ENCODE data around the gene FERMT2. TPM values are rescaled to one million over a fixed set of nuclear protein-coding genes. Genes with fewer than 3 reads are reported as not detected.

The FERMT2 gene
- total RNA-seq, 1 donor from 2014 or later = 210 TPM

- DNase-seq (ENCODE audit: low spot score) (no peak), ATAC-seq (peak; percentile 37)
- intact Hi-C loops (cut with DNase I) = no loop called here
Measured at GRCh38 chr14:52845081-52845480, 105.8 kb downstream of the FERMT2 start.

- ATAC-seq (peak; percentile 69), DNase-seq (ENCODE audit: low spot score) (no peak)
- intact Hi-C loops (cut with DNase I) = no loop called here
Measured at GRCh38 chr14:52844262-52845060, 106.4 kb downstream of the FERMT2 start.

- DNase-seq (ENCODE audit: low spot score) (no peak), ATAC-seq (peak; percentile 76)
- intact Hi-C loops (cut with DNase I) = no loop called here
Measured at GRCh38 chr14:52840877-52841276, 110.0 kb downstream of the FERMT2 start.

DNA sequence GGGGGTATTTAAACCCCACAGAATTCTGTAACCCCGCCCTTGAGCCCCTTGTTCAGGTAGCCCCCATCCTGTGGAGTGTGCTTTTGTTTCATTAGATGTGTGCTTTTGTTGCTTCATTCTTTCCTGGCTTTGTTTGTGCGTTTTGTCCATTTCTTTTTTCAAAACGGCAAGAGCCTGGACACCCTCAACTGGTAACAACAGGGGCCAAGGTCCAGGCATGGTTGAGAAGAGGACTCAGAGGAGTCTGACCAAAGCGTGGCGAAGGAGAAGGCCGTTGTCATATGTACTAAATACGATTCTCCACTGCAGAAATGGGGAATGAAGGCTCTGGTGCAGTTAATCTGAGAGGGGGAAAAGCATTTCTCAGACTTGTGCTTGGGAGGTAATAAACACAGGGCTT, 113.4 kb downstream of the FERMT2 start:
- DNase-seq (ENCODE audit: low spot score) (no peak), ATAC-seq (no peak)
- intact Hi-C loops (cut with DNase I) = no loop called here

- no peak for ATAC-seq
- intact Hi-C loops (cut with DNase I) = no loop called here
- no peak for DNase-seq (ENCODE audit: low spot score)
Measured at GRCh38 chr14:52836063-52836462, 114.8 kb downstream of the FERMT2 start.

- ATAC-seq (peak; percentile 38), DNase-seq (ENCODE audit: low spot score) (no peak)
- intact Hi-C loops (cut with DNase I) = no loop called here
Measured at GRCh38 chr14:52835122-52835903, 115.5 kb downstream of the FERMT2 start.

- ATAC-seq (no peak), DNase-seq (ENCODE audit: low spot score) (no peak)
- intact Hi-C loops (cut with DNase I) = no loop called here
Measured at GRCh38 chr14:52834440-52834842, 116.4 kb downstream of the FERMT2 start.

- ATAC-seq (no peak), DNase-seq (ENCODE audit: low spot score) (no peak)
- intact Hi-C loops (cut with DNase I) = no loop called here
Measured at GRCh38 chr14:52833891-52834290, 117.0 kb downstream of the FERMT2 start.

GRCh38 chr14:52829527-52830185, 121.2 kb downstream of the FERMT2 start:
- DNase-seq (ENCODE audit: low spot score) = no peak
- ATAC-seq = no peak
- intact Hi-C loops (cut with DNase I) = no loop called here

DNA sequence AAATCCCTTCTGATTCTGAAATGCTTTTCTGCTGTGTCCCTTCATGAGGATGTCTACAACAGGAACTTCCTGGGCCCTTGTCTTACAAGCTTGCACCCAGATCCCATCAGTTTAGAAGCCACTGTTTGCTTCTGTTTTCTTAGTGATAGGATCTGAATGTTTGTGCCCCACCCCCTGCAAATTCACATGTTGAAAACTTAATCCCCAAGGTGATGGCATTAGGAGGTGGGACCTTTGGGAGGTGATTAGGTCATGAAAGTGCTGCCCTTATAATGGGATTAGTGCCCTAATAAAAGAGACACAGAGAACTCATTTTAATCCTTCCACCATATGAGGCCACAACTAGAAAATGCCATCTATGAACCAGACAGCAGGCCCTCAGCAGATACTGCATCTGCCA, 123.4 kb downstream of the FERMT2 start:
- ATAC-seq (no peak), DNase-seq (ENCODE audit: low spot score) (no peak)
- intact Hi-C loops (cut with DNase I) = no loop called here

DNA sequence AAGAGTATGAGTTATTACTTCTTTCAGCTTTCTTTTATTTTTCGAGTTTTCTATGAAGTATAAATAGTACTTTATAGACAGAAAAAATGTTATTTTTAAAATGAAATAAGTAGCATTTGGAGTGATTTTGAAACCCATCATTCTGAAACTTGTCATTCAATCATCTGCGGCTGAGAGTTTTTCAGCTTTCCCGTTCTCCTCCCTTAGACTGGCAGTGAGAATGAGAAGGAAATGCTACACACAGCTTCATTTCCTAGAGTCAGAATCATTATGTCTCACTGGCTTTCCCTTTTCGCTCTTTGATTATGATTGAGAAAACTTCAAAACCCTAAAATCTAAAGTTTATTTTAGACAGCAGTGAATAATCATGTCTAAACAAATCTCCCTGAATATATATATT, 125.8 kb downstream of the FERMT2 start:
- intact Hi-C loops (cut with DNase I) = no loop called here
- ATAC-seq (no peak), DNase-seq (ENCODE audit: low spot score) (no peak)

DNA sequence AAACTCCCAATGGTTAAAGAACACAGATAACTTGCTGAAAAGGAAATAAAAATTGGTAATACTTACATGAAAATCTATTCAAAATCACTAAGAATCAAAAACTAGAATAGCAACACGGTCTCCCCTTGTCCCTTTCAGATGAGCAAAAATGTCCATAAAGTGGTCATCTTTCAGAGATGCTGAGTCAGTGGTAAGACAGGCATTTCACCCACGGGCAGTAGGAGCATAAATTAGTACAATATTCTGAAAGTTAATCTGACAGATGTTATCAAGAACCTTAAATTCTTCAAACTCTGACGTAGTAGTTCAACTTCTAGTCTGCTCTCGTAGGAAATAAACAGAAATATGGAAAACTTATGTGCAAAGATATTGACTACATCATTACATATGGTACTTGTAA, 126.4 kb downstream of the FERMT2 start:
- no peak for DNase-seq (ENCODE audit: low spot score)
- intact Hi-C loops (cut with DNase I) = loop anchor here (5.0 kb wide), 1 partner anchor 233 kb away; no protein-coding TSS in a partner anchor

DNA sequence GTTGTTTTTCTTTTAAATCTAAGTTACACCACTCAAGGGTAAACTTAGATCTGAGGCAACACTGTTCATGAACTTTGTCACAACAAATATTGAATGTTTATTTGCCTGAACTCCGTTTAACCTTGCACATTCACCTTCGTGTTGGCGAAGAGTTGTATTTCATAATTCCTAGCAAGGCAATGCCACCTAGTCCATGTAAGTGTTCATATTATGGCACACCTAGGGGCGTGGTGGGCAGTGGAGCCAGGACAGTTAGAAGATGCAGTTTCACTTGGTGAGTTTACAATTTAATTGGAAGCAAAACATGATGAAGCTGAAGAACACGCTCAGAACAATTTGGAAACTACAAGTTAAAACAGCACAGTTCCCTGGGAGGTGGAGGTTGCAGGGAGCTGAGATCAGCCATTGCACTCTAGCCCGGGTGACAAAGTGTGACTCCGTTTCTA, 129.0 kb downstream of the FERMT2 start:
- intact Hi-C loops (cut with DNase I) = loop anchor here (5.0 kb wide), 1 partner anchor 235 kb away; no protein-coding TSS in a partner anchor
- ATAC-seq = no peak
- no peak for DNase-seq (ENCODE audit: low spot score)

More for the DNA sequence above, 126.4 kb downstream of the FERMT2 start:
- no peak for ATAC-seq

DNA sequence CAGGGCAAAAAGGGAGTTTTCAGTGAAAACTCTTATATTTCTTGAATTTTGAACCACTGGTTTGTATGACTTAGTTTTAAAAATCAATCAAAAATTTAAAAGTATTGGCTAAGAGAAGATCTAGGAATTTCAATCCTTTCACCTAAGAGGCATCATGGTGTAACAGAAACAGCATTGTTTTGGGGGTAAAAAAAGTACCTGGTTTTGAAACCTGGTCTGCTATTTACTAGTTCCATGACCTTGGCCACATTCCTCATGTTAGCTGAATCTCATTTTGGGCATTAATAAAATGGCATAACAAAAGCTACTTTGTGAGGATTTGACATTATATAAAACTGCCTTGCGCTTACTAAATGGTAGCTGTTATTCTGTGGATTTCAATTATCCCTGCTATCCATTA, 142.7 kb downstream of the FERMT2 start:
- DNase-seq (ENCODE audit: low spot score) = no peak
- intact Hi-C loops (cut with DNase I) = no loop called here
- no peak for ATAC-seq

Other genes starting within 250 kb of the FERMT2 start
- 79.1 TPM for gene PSMC6, start 243.8 kb downstream of the FERMT2 start, total RNA-seq
- gene STYX, start 220.9 kb downstream of the FERMT2 start, total RNA-seq = 11.3 TPM
- 14.9 TPM for gene GNPNAT1, start 159.4 kb downstream of the FERMT2 start, total RNA-seq
- 31.6 TPM for gene DDHD1, start 202.3 kb upstream of the FERMT2 start, total RNA-seq